Coronary artery (tissue), 2 donors: ENCODE data around the gene GAPDH.
"Not testable (repeated sequence)": the region's sequence is repeated elsewhere in the genome, so short reads cannot be mapped to it uniquely, and the experiment has no call there.

Experiments
- DNase-seq: peaks from one replicate; pipeline ENCODE4 v3.0.0-alpha.2; 2017; ENCODE audit warnings: low spot score
- H3K27ac ChIP-seq, 2 donors: fragments of 200-600 bp; sonication (generic); one replicate each; pipeline ENCODE4 v1.5.1; 2016 to 2019
- H3K4me3 ChIP-seq: fragments of 200-600 bp; sonication (generic); 2 replicates; pipeline ENCODE4 v1.5.1; 2016; ENCODE audit warnings: mild to moderate bottlenecking, moderate library complexity
- TF ChIP-seq, protein P1 (sequence below): fragments of 200-600 bp; sonication (generic); IDR thresholded peaks from one replicate; pipeline ENCODE4 v1.5.1; 2019; ENCODE audit warnings: antibody characterized with exemption

The GAPDH gene

GRCh38 chr12:6535697-6535946 lies 1.3 kb downstream of the GAPDH start:
- Histone ChIP-seq H3K4me3 (peak overlapping the region; percentile 91), H3K27ac (peak overlapping the region; percentile 96 to 99)
- no peak for DNase-seq
- TF ChIP-seq, protein P1, sequence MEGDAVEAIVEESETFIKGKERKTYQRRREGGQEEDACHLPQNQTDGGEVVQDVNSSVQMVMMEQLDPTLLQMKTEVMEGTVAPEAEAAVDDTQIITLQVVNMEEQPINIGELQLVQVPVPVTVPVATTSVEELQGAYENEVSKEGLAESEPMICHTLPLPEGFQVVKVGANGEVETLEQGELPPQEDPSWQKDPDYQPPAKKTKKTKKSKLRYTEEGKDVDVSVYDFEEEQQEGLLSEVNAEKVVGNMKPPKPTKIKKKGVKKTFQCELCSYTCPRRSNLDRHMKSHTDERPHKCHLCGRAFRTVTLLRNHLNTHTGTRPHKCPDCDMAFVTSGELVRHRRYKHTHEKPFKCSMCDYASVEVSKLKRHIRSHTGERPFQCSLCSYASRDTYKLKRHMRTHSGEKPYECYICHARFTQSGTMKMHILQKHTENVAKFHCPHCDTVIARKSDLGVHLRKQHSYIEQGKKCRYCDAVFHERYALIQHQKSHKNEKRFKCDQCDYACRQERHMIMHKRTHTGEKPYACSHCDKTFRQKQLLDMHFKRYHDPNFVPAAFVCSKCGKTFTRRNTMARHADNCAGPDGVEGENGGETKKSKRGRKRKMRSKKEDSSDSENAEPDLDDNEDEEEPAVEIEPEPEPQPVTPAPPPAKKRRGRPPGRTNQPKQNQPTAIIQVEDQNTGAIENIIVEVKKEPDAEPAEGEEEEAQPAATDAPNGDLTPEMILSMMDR, result no peak

DNA sequence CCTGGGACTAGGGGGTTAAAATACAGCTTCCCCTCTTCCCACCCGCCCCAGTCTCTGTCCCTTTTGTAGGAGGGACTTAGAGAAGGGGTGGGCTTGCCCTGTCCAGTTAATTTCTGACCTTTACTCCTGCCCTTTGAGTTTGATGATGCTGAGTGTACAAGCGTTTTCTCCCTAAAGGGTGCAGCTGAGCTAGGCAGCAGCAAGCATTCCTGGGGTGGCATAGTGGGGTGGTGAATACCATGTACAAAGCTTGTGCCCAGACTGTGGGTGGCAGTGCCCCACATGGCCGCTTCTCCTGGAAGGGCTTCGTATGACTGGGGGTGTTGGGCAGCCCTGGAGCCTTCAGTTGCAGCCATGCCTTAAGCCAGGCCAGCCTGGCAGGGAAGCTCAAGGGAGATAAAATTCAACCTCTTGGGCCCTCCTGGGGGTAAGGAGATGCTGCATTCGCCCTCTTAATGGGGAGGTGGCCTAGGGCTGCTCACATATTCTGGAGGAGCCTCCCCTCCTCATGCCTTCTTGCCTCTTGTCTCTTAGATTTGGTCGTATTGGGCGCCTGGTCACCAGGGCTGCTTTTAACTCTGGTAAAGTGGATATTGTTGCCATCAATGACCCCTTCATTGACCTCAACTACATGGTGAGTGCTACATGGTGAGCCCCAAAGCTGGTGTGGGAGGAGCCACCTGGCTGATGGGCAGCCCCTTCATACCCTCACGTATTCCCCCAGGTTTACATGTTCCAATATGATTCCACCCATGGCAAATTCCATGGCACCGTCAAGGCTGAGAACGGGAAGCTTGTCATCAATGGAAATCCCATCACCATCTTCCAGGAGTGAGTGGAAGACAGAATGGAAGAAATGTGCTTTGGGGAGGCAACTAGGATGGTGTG lies 1.9 kb downstream of the GAPDH start:
- peak overlapping the region; percentile 91 for H3K4me3 ChIP-seq
- peak overlapping the region; percentile 96 to 99 for H3K27ac ChIP-seq
- TF ChIP-seq, protein P1, result no peak
- no peak for DNase-seq

GRCh38 chr12:6536894-6537579 lies 2.7 kb downstream of the GAPDH start:
- H3K4me3 ChIP-seq, result peak overlapping the region; percentile 91
- peak overlapping the region; percentile 96 to 99 for H3K27ac ChIP-seq
- TF ChIP-seq, protein P1, result no peak
- DNase-seq, result no peak

- TF ChIP-seq, protein P1, result peak; percentile 81
- H3K27ac ChIP-seq, result peak overlapping the region; percentile 96 to 99
- H3K4me3 ChIP-seq, result peak overlapping the region; percentile 91
- DNase-seq, result not testable (repeated sequence)
These were observed 3.5 kb downstream of the GAPDH start for GRCh38 chr12:6537580-6538419.

GRCh38 chr12:6538420-6539313 lies 4.3 kb downstream of the GAPDH start:
- no peak for DNase-seq
- H3K27ac ChIP-seq, result peak overlapping the region in 1 of 2 donors; percentile 99
- no peak overlapping the region for H3K4me3 ChIP-seq
- TF ChIP-seq, protein P1, result no peak

- Histone ChIP-seq H3K27ac (peak overlapping the region in 1 of 2 donors; percentile 99), H3K4me3 (no peak overlapping the region)
- TF ChIP-seq, protein P1, result no peak
- no peak for DNase-seq
These were observed 5.0 kb downstream of the GAPDH start for GRCh38 chr12:6539314-6539682.
